Effector memory CD8-positive, alpha-beta T cell (primary cell): ENCODE results near the gene MKS1.

Source experiments
- ATAC-seq: fragments of 150-1000 bp; cut with Tn5 transposase; replicated peaks from 2 replicates; pipeline ENCODE4 v1.10.0; 2021; ENCODE audit warnings: mild to moderate bottlenecking, moderate library complexity
- DNase-seq, 3 experiments: peaks; one replicate each; pipeline ENCODE4 v3.0.0; 2021
- H3K27ac Mint-ChIP-seq, 2 donors: one replicate each; pipeline ENCODE4 v1.8.0; 2022; ENCODE audit warnings: mild to moderate bottlenecking in 2 of 2, mixed read lengths in 2 of 2, moderate library complexity in 2 of 2
- H3K27me3 Mint-ChIP-seq, 2 donors: one replicate each; pipeline ENCODE4 v1.8.0; 2022; ENCODE audit warnings: mixed read lengths in 2 of 2
- H3K36me3 Mint-ChIP-seq: one replicate; pipeline ENCODE4 v1.8.0; 2022; ENCODE audit warnings: mild to moderate bottlenecking, moderate library complexity, mixed read lengths; ENCODE audit not compliant: insufficient read depth
- H3K4me1 Mint-ChIP-seq, 2 donors: one replicate each; pipeline ENCODE4 v1.8.0; 2022; ENCODE audit warnings: low read depth in 2 of 2, mixed read lengths in 2 of 2
- H3K4me3 Mint-ChIP-seq, 2 donors: one replicate each; pipeline ENCODE4 v1.8.0; 2022; ENCODE audit warnings: mild to moderate bottlenecking in 2 of 2, mixed read lengths in 2 of 2, moderate library complexity in 2 of 2
- H3K9me3 Mint-ChIP-seq, 2 donors: one replicate each; pipeline ENCODE4 v1.8.0; 2022; ENCODE audit warnings: mixed read lengths in 2 of 2

MKS1 gene

GRCh38 chr17:58249270-58250133, 30.4 kb upstream of the MKS1 start:
- Mint-ChIP-seq H3K27me3 (peaks cover 6 to 52% of the 10 kb centered on the region in 2 donors), H3K9me3 (no peaks in the 10 kb centered on the region), H3K27ac (no peak overlapping the region), H3K4me3 (peak overlapping the region; percentile 70 to 73), H3K4me1 (peaks cover 6 to 20% of the 10 kb centered on the region in 2 donors), H3K36me3 (peaks cover 3% of the 10 kb centered on the region)
- ATAC-seq (peak; percentile 96), DNase-seq (peak; percentile 74 to 78 (median 76))

GRCh38 chr17:58248955-58249269, 29.9 kb upstream of the MKS1 start:
- ATAC-seq (no peak), DNase-seq (no peak)
- Mint-ChIP-seq H3K4me3 (peak overlapping the region; percentile 70 to 73), H3K36me3 (peaks cover 3% of the 10 kb centered on the region), H3K27ac (no peak overlapping the region), H3K9me3 (no peaks in the 10 kb centered on the region), H3K27me3 (peaks cover 12 to 51% of the 10 kb centered on the region in 2 donors), H3K4me1 (peaks cover 6 to 20% of the 10 kb centered on the region in 2 donors)

- DNase-seq: no peak
- no peaks in the 10 kb centered on the region for H3K9me3 Mint-ChIP-seq
- H3K4me3 Mint-ChIP-seq: no peak overlapping the region
- no peak for ATAC-seq
- peaks cover 6 to 20% of the 10 kb centered on the region in 2 donors for H3K4me1 Mint-ChIP-seq
- H3K27ac Mint-ChIP-seq: no peak overlapping the region
- peaks cover 3% of the 10 kb centered on the region for H3K36me3 Mint-ChIP-seq
- H3K27me3 Mint-ChIP-seq: peaks cover 24 to 51% of the 10 kb centered on the region in 2 donors
These were observed 28.7 kb upstream of the MKS1 start for GRCh38 chr17:58247511-58248363.

- no peak for ATAC-seq
- Mint-ChIP-seq H3K36me3 (peaks cover 3% of the 10 kb centered on the region), H3K27me3 (peaks cover 30 to 52% of the 10 kb centered on the region in 2 donors)
These were observed 27.7 kb upstream of the MKS1 start for GRCh38 chr17:58246781-58247180.

GRCh38 chr17:58246104-58246740, 27.2 kb upstream of the MKS1 start:
- no peak overlapping the region for H3K27ac Mint-ChIP-seq
- H3K27me3 Mint-ChIP-seq: peaks cover 36 to 57% of the 10 kb centered on the region in 2 donors
- no peaks in the 10 kb centered on the region for H3K9me3 Mint-ChIP-seq
- ATAC-seq (no peak), DNase-seq (no peak)
- H3K4me1 Mint-ChIP-seq: peaks cover 6 to 20% of the 10 kb centered on the region in 2 donors
- no peak overlapping the region for H3K4me3 Mint-ChIP-seq
- peaks cover 3% of the 10 kb centered on the region for H3K36me3 Mint-ChIP-seq

More at GRCh38 chr17:58246781-58247180, 27.7 kb upstream of the MKS1 start:
- DNase-seq: no peak
- H3K4me3 Mint-ChIP-seq: no peak overlapping the region
- H3K4me1 Mint-ChIP-seq: peaks cover 6 to 20% of the 10 kb centered on the region in 2 donors
- H3K27ac Mint-ChIP-seq: no peak overlapping the region
- H3K9me3 Mint-ChIP-seq: no peaks in the 10 kb centered on the region

GRCh38 chr17:58245428-58246103, 26.5 kb upstream of the MKS1 start:
- Mint-ChIP-seq H3K27me3 (peaks cover 39 to 62% of the 10 kb centered on the region in 2 donors), H3K9me3 (no peaks in the 10 kb centered on the region), H3K4me3 (no peak overlapping the region), H3K27ac (no peak overlapping the region), H3K4me1 (peaks cover 6 to 20% of the 10 kb centered on the region in 2 donors), H3K36me3 (peaks cover 3% of the 10 kb centered on the region)
- no peak for ATAC-seq
- DNase-seq: no peak

- Mint-ChIP-seq H3K27ac (no peak overlapping the region), H3K27me3 (peaks cover 44 to 62% of the 10 kb centered on the region in 2 donors)
- DNase-seq: no peak
These were observed 25.9 kb upstream of the MKS1 start for GRCh38 chr17:58244963-58245362.

GRCh38 chr17:58242171-58242784, 23.2 kb upstream of the MKS1 start:
- Mint-ChIP-seq H3K4me1 (no peaks in the 10 kb centered on the region), H3K27me3 (peaks cover 49 to 78% of the 10 kb centered on the region in 2 donors), H3K4me3 (no peak overlapping the region), H3K36me3 (no peaks in the 10 kb centered on the region), H3K27ac (no peak overlapping the region), H3K9me3 (no peaks in the 10 kb centered on the region)
- ATAC-seq (no peak), DNase-seq (no peak)

More at GRCh38 chr17:58244963-58245362, 25.9 kb upstream of the MKS1 start:
- no peaks in the 10 kb centered on the region for H3K36me3 Mint-ChIP-seq
- no peaks in the 10 kb centered on the region for H3K9me3 Mint-ChIP-seq
- peaks cover 3 to 15% of the 10 kb centered on the region in 2 donors for H3K4me1 Mint-ChIP-seq
- no peak overlapping the region for H3K4me3 Mint-ChIP-seq
- no peak for ATAC-seq

- Mint-ChIP-seq H3K36me3 (no peaks in the 10 kb centered on the region), H3K4me3 (no peak overlapping the region), H3K4me1 (no peaks in the 10 kb centered on the region), H3K27me3 (peaks cover 59 to 85% of the 10 kb centered on the region in 2 donors), H3K9me3 (no peaks in the 10 kb centered on the region), H3K27ac (no peak overlapping the region)
- ATAC-seq (no peak), DNase-seq (no peak)
These were observed 20.9 kb upstream of the MKS1 start for GRCh38 chr17:58239987-58240386.

- H3K27me3 Mint-ChIP-seq: peaks cover 50 to 77% of the 10 kb centered on the region in 2 donors
These were observed 19.1 kb upstream of the MKS1 start, which contains the start of gene LPO for GRCh38 chr17:58238147-58238634. Gene LPO, plus strand, starts transcription at chr17:58238584. Its CDS starts 4,396 bp downstream, at chr17:58242980.

GRCh38 chr17:58236394-58236793, 17.3 kb upstream of the MKS1 start:
- no peak overlapping the region for H3K4me3 Mint-ChIP-seq
- no peak overlapping the region for H3K27ac Mint-ChIP-seq
- DNase-seq: no peak
- H3K36me3 Mint-ChIP-seq: no peaks in the 10 kb centered on the region
- ATAC-seq: no peak
- H3K9me3 Mint-ChIP-seq: no peaks in the 10 kb centered on the region
- peaks cover 35 to 72% of the 10 kb centered on the region in 2 donors for H3K27me3 Mint-ChIP-seq
- no peaks in the 10 kb centered on the region for H3K4me1 Mint-ChIP-seq

More at GRCh38 chr17:58238147-58238634, 19.1 kb upstream of the MKS1 start, which contains the start of gene LPO:
- H3K27ac Mint-ChIP-seq: no peak within 1 kb of the TSS
- ATAC-seq (no peak), DNase-seq (no peak)
- no peaks in the 10 kb centered on the region for H3K36me3 Mint-ChIP-seq
- H3K4me1 Mint-ChIP-seq: no peaks in the 10 kb centered on the region
- H3K9me3 Mint-ChIP-seq: no peaks in the 10 kb centered on the region
- H3K4me3 Mint-ChIP-seq: no peak within 1 kb of the TSS

- Mint-ChIP-seq H3K27ac (no peak overlapping the region), H3K36me3 (no peaks in the 10 kb centered on the region), H3K4me1 (no peaks in the 10 kb centered on the region), H3K4me3 (no peak overlapping the region), H3K9me3 (no peaks in the 10 kb centered on the region), H3K27me3 (peaks cover 33 to 67% of the 10 kb centered on the region in 2 donors)
- DNase-seq (no peak), ATAC-seq (no peak)
These were observed 16.8 kb upstream of the MKS1 start for GRCh38 chr17:58235821-58236220.
